PC-9 (cell line): ENCODE data around the gene SKI.

Experiments used
- CTCF ChIP-seq: fragments of 200-600 bp; sonication (generic); conservative IDR thresholded peaks from 2 replicates; pipeline ENCODE4 v1.6.1; 2017; ENCODE audit warnings: mixed run types, antibody characterized with exemption, mild to moderate bottlenecking, moderate library complexity
- EZH2 ChIP-seq: fragments of 200-600 bp; sonication (generic); IDR thresholded peaks from 2 replicates; pipeline ENCODE4 v1.8.0; 2017; ENCODE audit warnings: antibody characterized with exemption, low read depth

- no peak for TF ChIP-seq CTCF
- TF ChIP-seq EZH2 = no peak
Observed at GRCh38 chr1:2192031-2192995, 35.8 kb upstream of the SKI start.
